Measurements from ENCODE around the gene ANO1. TPM values are rescaled to one million over a fixed set of nuclear protein-coding genes. Genes with fewer than 3 reads are reported as not detected.

The ANO1 gene
- under 0.01 and 0.09 TPM in 2 replicates for total RNA-seq

GRCh38 chr11:70078095-70078780 is at the start of gene ANO1:
Gene ANO1 (plus strand): TSS chr11:70078317. CDS start chr11:70078607, 290 bp downstream.

DNA sequence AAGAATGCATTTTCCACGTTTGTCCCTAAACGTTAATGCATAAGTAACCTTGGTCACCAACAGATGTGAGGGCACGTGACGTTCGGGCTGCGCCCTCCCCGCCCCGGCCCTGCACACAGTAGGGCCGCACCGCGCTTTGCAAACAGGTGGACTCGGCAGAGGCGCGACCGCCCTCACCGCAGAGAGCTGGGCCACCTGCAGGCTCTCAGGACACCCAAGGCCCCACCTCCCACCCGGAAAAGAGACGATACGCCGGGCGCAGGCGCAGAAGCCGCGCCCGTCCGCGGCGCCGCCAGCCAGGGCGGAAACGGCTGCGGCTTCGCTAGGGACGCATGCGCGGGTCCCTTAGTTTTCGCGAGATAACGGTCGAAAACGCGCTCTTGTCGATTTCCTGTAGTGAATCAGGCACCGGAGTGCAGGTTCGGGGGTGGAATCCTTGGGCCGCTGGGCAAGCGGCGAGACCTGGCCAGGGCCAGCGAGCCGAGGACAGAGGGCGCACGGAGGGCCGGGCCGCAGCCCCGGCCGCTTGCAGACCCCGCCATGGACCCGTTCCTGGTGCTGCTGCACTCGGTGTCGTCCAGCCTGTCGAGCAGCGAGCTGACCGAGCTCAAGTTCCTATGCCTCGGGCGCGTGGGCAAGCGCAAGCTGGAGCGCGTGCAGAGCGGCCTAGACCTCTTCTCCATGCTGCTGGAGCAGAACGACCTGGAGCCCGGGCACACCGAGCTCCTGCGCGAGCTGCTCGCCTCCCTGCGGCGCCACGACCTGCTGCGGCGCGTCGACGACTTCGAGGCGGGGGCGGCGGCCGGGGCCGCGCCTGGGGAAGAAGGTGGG is 125.0 kb downstream of the ANO1 start, which contains the start of gene FADD:
Gene FADD (plus strand): TSS at position 377 of the 831 bp plus-strand sequence. CDS start 164 bp downstream, at position 541.

Other genes with a start within 250 kb of the ANO1 start
- gene FADD, start 125.0 kb downstream of the ANO1 start, total RNA-seq, result 30.8 and 31.1 TPM in 2 replicates
- gene PPFIA1, start 192.4 kb downstream of the ANO1 start, total RNA-seq, result 28.2 and 38.9 TPM in 2 replicates

Data from bronchial smooth muscle cell (primary cell).